K562 (cell line): ENCODE measurements around the gene PPIP5K2. TPM values are rescaled to one million over a fixed set of nuclear protein-coding genes. Genes with fewer than 3 reads are reported as not detected.

Experiments used
- BACH1 ChIP-seq: fragments of 200-800 bp; sonication (Bioruptor generic); IDR thresholded peaks from 2 replicates; pipeline ENCODE4 v1.6.1; 2016; ENCODE audit warnings: missing genetic modification characterization, missing compliant biosample characterization
- BRCA1 ChIP-seq, 2 experiments: fragments of 450-650 bp in 1 of 2; sonication (generic) in 1 of 2; formaldehyde crosslinking in 1 of 2; IDR thresholded peaks; 2 replicates each; pipeline versions ENCODE4 v1.5.0 to v1.6.1; 2017 to 2020; ENCODE audit warnings: mild to moderate bottlenecking in 1 of 2, missing genetic modification reagents in 1 of 2
- CBFA2T2 ChIP-seq: fragments of 450-650 bp; conservative IDR thresholded peaks from 2 replicates; pipeline ENCODE4 v1.6.1; 2017; ENCODE audit warnings: mild to moderate bottlenecking
- CBFA2T3 ChIP-seq: fragments of 450-650 bp; IDR thresholded peaks from 2 replicates; pipeline ENCODE4 v1.6.1; 2017
- FOS ChIP-seq: IDR thresholded peaks from 3 replicates; pipeline ENCODE4 v1.6.1; 2011; ENCODE audit not compliant: insufficient read length; ENCODE audit errors: extremely low read depth
- FOXJ2 ChIP-seq: fragments of 200-800 bp; sonication (Bioruptor generic); IDR thresholded peaks from 2 replicates; pipeline ENCODE4 v1.6.1; 2016; ENCODE audit warnings: missing genetic modification characterization, missing compliant biosample characterization
- MTA2 ChIP-seq: fragments of 450-650 bp; IDR thresholded peaks from 2 replicates; pipeline ENCODE4 v1.6.1; 2016; ENCODE audit warnings: low read depth
- NELFE ChIP-seq: IDR thresholded peaks from 2 replicates; pipeline ENCODE4 v1.6.1; 2011; ENCODE audit warnings: mild to moderate bottlenecking; ENCODE audit not compliant: insufficient read depth, insufficient read length
- NR2C2 ChIP-seq, 2 experiments: fragments of 200-800 bp in 1 of 2; sonication (Bioruptor generic) in 1 of 2; sonication (generic) in 1 of 2; formaldehyde crosslinking in 1 of 2; IDR thresholded peaks; 2 replicates each; pipeline versions ENCODE4 v1.6.1 to v1.8.0; 2016 to 2022; ENCODE audit warnings: mild to moderate bottlenecking in 1 of 2, missing compliant biosample characterization in 1 of 2, missing genetic modification characterization in 1 of 2, missing genetic modification reagents in 1 of 2
- TAF15 ChIP-seq: fragments of 200-400 bp; formaldehyde crosslinking; IDR thresholded peaks from 2 replicates; pipeline ENCODE4 v1.6.1; 2017; ENCODE audit warnings: mild to moderate bottlenecking, low read depth, low read length, moderate library complexity
- TRIM24 ChIP-seq, 2 experiments: fragments of 450-650 bp; IDR thresholded peaks; 2 replicates each; pipeline ENCODE4 v1.6.1; 2016
- polyA plus RNA-seq, 8 experiments: library from polyadenylated mRNA; depleted of rRNA in 4 of 8; stranded (reverse) in 5 of 8; unstranded in 3 of 8; fragments of >200 nt; fragmentation: Nextera tagmentation in 2 of 8; fragmentation: Illumina TruSeq in 1 of 8; extraction: Ambion mirVana in 2 of 8; extraction: Trizol in 1 of 8; gene quantifications; 2 replicates each; pipeline versions ENCODE4 v1.2.1 to v1.2.3, GENCODE V29; 2011 to 2014; ENCODE audit warnings: inconsistent platforms in 1 of 8, missing spikeins in 1 of 8
- total RNA-seq, 7 experiments: library from RNA; depleted of rRNA in 6 of 7; stranded (reverse); fragments of >200 nt in 6 of 7; fragmentation: Illumina TruSeq in 2 of 7; extraction: Trizol in 2 of 7; gene quantifications; 2 replicates each; pipeline versions ENCODE4 v1.2.1 to v1.2.3, GENCODE V29; 2011 to 2021; ENCODE audit warnings: low replicate concordance in 1 of 7
- TF ChIP-seq, protein P1 (sequence below): sonication (generic); formaldehyde crosslinking; IDR thresholded peaks from 2 replicates; pipeline ENCODE4 v1.8.0; 2022; ENCODE audit warnings: missing genetic modification reagents, mild to moderate bottlenecking, borderline replicate concordance
- TF ChIP-seq, protein P2 (sequence below): fragments of 250-450 bp; sonication (Bioruptor Pico); IDR thresholded peaks from 2 replicates; pipeline ENCODE4 v1.8.0; 2022; ENCODE audit warnings: inconsistent platforms
- TF ChIP-seq, protein P3 (sequence below): fragments of 250-450 bp; sonication (Bioruptor Pico); IDR thresholded peaks from 2 replicates; pipeline ENCODE4 v1.8.0; 2021; ENCODE audit warnings: moderate library complexity, mild to moderate bottlenecking, inconsistent platforms
- TF ChIP-seq, protein P4 (sequence below), 2 experiments: fragments of 450-650 bp in 1 of 2; sonication (generic) in 1 of 2; formaldehyde crosslinking in 1 of 2; IDR thresholded peaks; 2 replicates each; pipeline versions ENCODE4 v1.7.1 to v1.9.0; 2016 to 2022; ENCODE audit warnings: inconsistent platforms in 1 of 2, mild to moderate bottlenecking in 1 of 2, missing genetic modification reagents in 1 of 2

PPIP5K2 gene
- total and polyA plus RNA-seq, 9 of the 15 experiments (the other 6 are each of a cell fraction or from before 2014, with no cell fraction given) = 39.4 to 150 (median 99.1) TPM

DNA sequence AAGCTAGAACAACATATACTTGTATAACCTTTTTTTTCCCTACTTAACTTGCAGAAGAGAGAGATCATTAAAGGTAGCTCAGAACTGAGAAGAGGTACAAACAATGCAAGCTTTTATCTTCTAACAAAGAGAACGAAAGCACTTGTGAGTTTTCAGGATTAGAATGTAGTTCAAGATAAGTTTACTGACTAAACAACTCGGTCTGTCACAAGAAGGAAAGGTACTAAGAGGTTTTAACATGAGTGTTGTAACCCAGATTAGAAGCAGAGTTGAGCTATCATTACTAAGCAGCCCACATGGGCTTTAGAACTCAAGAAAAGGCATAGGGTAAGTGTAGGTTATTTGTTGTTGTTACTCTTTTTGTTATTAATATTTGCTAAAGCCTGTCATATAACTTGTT lies 25.4 kb upstream of the PPIP5K2 start (continued):
- TF ChIP-seq, protein P1, sequence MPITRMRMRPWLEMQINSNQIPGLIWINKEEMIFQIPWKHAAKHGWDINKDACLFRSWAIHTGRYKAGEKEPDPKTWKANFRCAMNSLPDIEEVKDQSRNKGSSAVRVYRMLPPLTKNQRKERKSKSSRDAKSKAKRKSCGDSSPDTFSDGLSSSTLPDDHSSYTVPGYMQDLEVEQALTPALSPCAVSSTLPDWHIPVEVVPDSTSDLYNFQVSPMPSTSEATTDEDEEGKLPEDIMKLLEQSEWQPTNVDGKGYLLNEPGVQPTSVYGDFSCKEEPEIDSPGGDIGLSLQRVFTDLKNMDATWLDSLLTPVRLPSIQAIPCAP (CRISPR knock-in tag) = no peak
- TF ChIP-seq NELFE = no peak
- peak; percentile 42 to 71; a peak in 2 of 4 replicates for TF ChIP-seq TRIM24 (IDR thresholded peaks at IDR 0.05)
- TF ChIP-seq MTA2 = peak; percentile 55
- TF ChIP-seq BACH1 (tag) = no peak
- TF ChIP-seq, protein P2, sequence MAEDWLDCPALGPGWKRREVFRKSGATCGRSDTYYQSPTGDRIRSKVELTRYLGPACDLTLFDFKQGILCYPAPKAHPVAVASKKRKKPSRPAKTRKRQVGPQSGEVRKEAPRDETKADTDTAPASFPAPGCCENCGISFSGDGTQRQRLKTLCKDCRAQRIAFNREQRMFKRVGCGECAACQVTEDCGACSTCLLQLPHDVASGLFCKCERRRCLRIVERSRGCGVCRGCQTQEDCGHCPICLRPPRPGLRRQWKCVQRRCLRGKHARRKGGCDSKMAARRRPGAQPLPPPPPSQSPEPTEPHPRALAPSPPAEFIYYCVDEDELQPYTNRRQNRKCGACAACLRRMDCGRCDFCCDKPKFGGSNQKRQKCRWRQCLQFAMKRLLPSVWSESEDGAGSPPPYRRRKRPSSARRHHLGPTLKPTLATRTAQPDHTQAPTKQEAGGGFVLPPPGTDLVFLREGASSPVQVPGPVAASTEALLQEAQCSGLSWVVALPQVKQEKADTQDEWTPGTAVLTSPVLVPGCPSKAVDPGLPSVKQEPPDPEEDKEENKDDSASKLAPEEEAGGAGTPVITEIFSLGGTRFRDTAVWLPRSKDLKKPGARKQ (CRISPR knock-in tag) = no peak
- TF ChIP-seq, protein P3, sequence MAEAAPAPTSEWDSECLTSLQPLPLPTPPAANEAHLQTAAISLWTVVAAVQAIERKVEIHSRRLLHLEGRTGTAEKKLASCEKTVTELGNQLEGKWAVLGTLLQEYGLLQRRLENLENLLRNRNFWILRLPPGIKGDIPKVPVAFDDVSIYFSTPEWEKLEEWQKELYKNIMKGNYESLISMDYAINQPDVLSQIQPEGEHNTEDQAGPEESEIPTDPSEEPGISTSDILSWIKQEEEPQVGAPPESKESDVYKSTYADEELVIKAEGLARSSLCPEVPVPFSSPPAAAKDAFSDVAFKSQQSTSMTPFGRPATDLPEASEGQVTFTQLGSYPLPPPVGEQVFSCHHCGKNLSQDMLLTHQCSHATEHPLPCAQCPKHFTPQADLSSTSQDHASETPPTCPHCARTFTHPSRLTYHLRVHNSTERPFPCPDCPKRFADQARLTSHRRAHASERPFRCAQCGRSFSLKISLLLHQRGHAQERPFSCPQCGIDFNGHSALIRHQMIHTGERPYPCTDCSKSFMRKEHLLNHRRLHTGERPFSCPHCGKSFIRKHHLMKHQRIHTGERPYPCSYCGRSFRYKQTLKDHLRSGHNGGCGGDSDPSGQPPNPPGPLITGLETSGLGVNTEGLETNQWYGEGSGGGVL (CRISPR knock-in tag) = no peak
- no peak for TF ChIP-seq TAF15
- TF ChIP-seq CBFA2T3 = peak; percentile 92
- no peak for TF ChIP-seq NR2C2 (CRISPR knock-in tag; IDR thresholded peaks at IDR 0.05)
- TF ChIP-seq NR2C2 (tag; IDR thresholded peaks at IDR 0.05) = no peak
- TF ChIP-seq FOS = no peak
- no peak for TF ChIP-seq BRCA1 (IDR thresholded peaks at IDR 0.05)
- no peak for TF ChIP-seq BRCA1 (CRISPR knock-in tag; IDR thresholded peaks at IDR 0.05)
- TF ChIP-seq, protein P4, sequence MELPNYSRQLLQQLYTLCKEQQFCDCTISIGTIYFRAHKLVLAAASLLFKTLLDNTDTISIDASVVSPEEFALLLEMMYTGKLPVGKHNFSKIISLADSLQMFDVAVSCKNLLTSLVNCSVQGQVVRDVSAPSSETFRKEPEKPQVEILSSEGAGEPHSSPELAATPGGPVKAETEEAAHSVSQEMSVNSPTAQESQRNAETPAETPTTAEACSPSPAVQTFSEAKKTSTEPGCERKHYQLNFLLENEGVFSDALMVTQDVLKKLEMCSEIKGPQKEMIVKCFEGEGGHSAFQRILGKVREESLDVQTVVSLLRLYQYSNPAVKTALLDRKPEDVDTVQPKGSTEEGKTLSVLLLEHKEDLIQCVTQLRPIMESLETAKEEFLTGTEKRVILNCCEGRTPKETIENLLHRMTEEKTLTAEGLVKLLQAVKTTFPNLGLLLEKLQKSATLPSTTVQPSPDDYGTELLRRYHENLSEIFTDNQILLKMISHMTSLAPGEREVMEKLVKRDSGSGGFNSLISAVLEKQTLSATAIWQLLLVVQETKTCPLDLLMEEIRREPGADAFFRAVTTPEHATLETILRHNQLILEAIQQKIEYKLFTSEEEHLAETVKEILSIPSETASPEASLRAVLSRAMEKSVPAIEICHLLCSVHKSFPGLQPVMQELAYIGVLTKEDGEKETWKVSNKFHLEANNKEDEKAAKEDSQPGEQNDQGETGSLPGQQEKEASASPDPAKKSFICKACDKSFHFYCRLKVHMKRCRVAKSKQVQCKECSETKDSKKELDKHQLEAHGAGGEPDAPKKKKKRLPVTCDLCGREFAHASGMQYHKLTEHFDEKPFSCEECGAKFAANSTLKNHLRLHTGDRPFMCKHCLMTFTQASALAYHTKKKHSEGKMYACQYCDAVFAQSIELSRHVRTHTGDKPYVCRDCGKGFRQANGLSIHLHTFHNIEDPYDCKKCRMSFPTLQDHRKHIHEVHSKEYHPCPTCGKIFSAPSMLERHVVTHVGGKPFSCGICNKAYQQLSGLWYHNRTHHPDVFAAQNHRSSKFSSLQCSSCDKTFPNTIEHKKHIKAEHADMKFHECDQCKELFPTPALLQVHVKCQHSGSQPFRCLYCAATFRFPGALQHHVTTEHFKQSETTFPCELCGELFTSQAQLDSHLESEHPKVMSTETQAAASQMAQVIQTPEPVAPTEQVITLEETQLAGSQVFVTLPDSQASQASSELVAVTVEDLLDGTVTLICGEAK (IDR thresholded peaks at IDR 0.05) = no peak
- TF ChIP-seq, protein P4 (CRISPR knock-in tag; IDR thresholded peaks at IDR 0.05) = no peak
- TF ChIP-seq CBFA2T2 = peak; percentile 85
- TF ChIP-seq FOXJ2 (tag) = no peak
